HCT116 (cell line): ENCODE measurements around the gene ST6GALNAC5. TPM values are rescaled to one million over a fixed set of nuclear protein-coding genes. Genes with fewer than 3 reads are reported as not detected.

Source experiments
- ATAC-seq: fragments of 200-7000 bp; cut with Tn5 transposase; 2 replicates; pipeline ENCODE4 v1.9.1; 2020; ENCODE audit warnings: mild to moderate bottlenecking, moderate library complexity
- BruUV-seq: library from RNA; stranded (reverse); fragments of 400-500 nt; replicated peaks from 2 replicates; lab custom pipeline; 2021; lab: Mats Ljungman, UMichigan
- CTCF ChIA-PET: fragments of 300-600 bp; sonication (Branson Sonifier 250); formaldehyde crosslinking; loops from one replicate; lab custom pipeline; 2021; ENCODE audit warnings: antibody characterized with exemption; lab: Charles Lee
- POLR2A ChIA-PET: fragments of 300-600, 350-600 bp; sonication (Branson Sonifier 250); formaldehyde crosslinking; loops from one replicate; lab custom pipeline; 2021; ENCODE audit warnings: antibody characterized with exemption; lab: Charles Lee
- RAD21 ChIA-PET, 2 experiments: fragments of 300-600 bp; sonication (Branson Sonifier 250); formaldehyde crosslinking; loops; one replicate each; lab custom pipeline; 2023; ENCODE audit warnings: low total read pairs in 2 of 2; ENCODE audit not compliant: uncharacterized antibody in 2 of 2, unreplicated experiment in 2 of 2, low non-redundant PET in 1 of 2; lab: Charles Lee
- DNase-seq: peaks from one replicate; pipeline ENCODE4 v3.0.0-alpha.2; 2010; ENCODE audit warnings: low read depth, low spot score
- H2AFZ ChIP-seq: fragments of 200-600 bp; shearing (Covaris generic), sonication (generic); 2 replicates; pipeline ENCODE4 v1.6.1; 2017; ENCODE audit warnings: low read depth, mixed run types, mixed read lengths, antibody characterized with exemption, low read length; ENCODE audit not compliant: poor library complexity, severe bottlenecking
- H3K27ac ChIP-seq: 2 replicates; pipeline ENCODE4 v1.5.1; 2012; ENCODE audit warnings: low read depth, low read length
- H3K27me3 ChIP-seq: fragments of 200-600 bp; sonication (generic); 2 replicates; pipeline ENCODE4 v1.6.1; 2016; ENCODE audit warnings: mixed run types, low read length, mixed read lengths; ENCODE audit not compliant: insufficient read depth
- H3K36me3 ChIP-seq, 2 experiments: fragments of 200-500 bp in 1 of 2; fragments of 200-600 bp in 1 of 2; sonication (Bioruptor generic) in 1 of 2; sonication (generic) in 1 of 2; 2 replicates each; pipeline versions ENCODE4 v1.5.1 to v1.6.1; 2014 to 2016; ENCODE audit warnings: low read length in 2 of 2, inconsistent platforms in 1 of 2, mixed read lengths in 1 of 2, mixed run types in 1 of 2; ENCODE audit not compliant: insufficient read depth in 2 of 2, control insufficient read depth in 1 of 2
- H3K4me1 ChIP-seq, 2 experiments: fragments of 200-600 bp in 1 of 2; sonication (generic) in 1 of 2; 2 replicates each; pipeline versions ENCODE4 v1.5.1 to v1.6.1; 2012 to 2017; ENCODE audit warnings: low read length in 2 of 2, inconsistent platforms in 1 of 2, mild to moderate bottlenecking in 1 of 2, mixed read lengths in 1 of 2, mixed run types in 1 of 2, moderate library complexity in 1 of 2; ENCODE audit not compliant: insufficient read depth in 2 of 2, control insufficient read depth in 1 of 2
- H3K4me2 ChIP-seq: fragments of 200-600 bp; sonication (generic); 2 replicates; pipeline ENCODE4 v1.6.1; 2017; ENCODE audit warnings: mixed run types, low read length, mixed read lengths
- H3K4me3 ChIP-seq, 2 experiments: fragments of 200-600 bp in 1 of 2; sonication (generic) in 1 of 2; replicated peaks in 1 of 2; 2 replicates each; pipeline ENCODE4 v1.5.1; 2011 to 2016; ENCODE audit warnings: low read length in 2 of 2, control low read depth in 1 of 2, low read depth in 1 of 2, mild to moderate bottlenecking in 1 of 2, mixed read lengths in 1 of 2, mixed run types in 1 of 2
- H3K79me2 ChIP-seq: fragments of 200-600 bp; sonication (generic); 2 replicates; pipeline ENCODE4 v1.6.1; 2017; ENCODE audit warnings: mild to moderate bottlenecking, mixed run types, low read length, moderate library complexity, mixed read lengths; ENCODE audit not compliant: insufficient read depth
- H3K9ac ChIP-seq: fragments of 200-600 bp; sonication (generic); 2 replicates; pipeline ENCODE4 v1.6.1; 2016; ENCODE audit warnings: low read length, mixed read lengths
- H3K9me2 ChIP-seq: fragments of 200-600 bp; sonication (generic), shearing (Covaris generic); 2 replicates; pipeline ENCODE4 v1.6.1; 2017; ENCODE audit warnings: mixed run types, mild to moderate bottlenecking, moderate library complexity; ENCODE audit not compliant: insufficient read depth
- H3K9me3 ChIP-seq, 2 experiments: fragments of 200-500 bp in 1 of 2; fragments of 200-600 bp in 1 of 2; sonication (Bioruptor generic) in 1 of 2; sonication (generic) in 1 of 2; 2 replicates each; pipeline ENCODE4 v1.6.1; 2014 to 2017; ENCODE audit warnings: low read length in 2 of 2, mixed read lengths in 2 of 2, inconsistent platforms in 1 of 2, low read depth in 1 of 2, mild to moderate bottlenecking in 1 of 2, mixed run types in 1 of 2, moderate library complexity in 1 of 2; ENCODE audit not compliant: control insufficient read depth in 1 of 2, insufficient read depth in 1 of 2
- H4K20me1 ChIP-seq: fragments of 200-600 bp; sonication (generic), shearing (Covaris generic); 2 replicates; pipeline ENCODE4 v1.6.1; 2017; ENCODE audit warnings: mixed run types, mild to moderate bottlenecking, moderate library complexity; ENCODE audit not compliant: insufficient read depth
- ATF3 ChIP-seq: IDR thresholded peaks from 2 replicates; pipeline ENCODE4 v1.6.1; 2012
- CBX3 ChIP-seq: IDR thresholded peaks from 2 replicates; pipeline ENCODE4 v1.6.1; 2012; ENCODE audit warnings: low read depth
- CEBPB ChIP-seq: IDR thresholded peaks from 2 replicates; pipeline ENCODE4 v1.6.1; 2012; ENCODE audit warnings: low read depth
- EZH2 ChIP-seq: fragments of 200-600 bp; sonication (generic); IDR thresholded peaks from 2 replicates; pipeline ENCODE4 v1.6.1; 2017; ENCODE audit warnings: antibody characterized with exemption, mixed run types
- FOSL1 ChIP-seq: IDR thresholded peaks from 2 replicates; pipeline ENCODE4 v1.6.1; 2012; ENCODE audit warnings: low read depth
- JUND ChIP-seq: IDR thresholded peaks from 2 replicates; pipeline ENCODE4 v1.6.1; 2012
- MAX ChIP-seq: IDR thresholded peaks from 2 replicates; pipeline ENCODE4 v1.6.1; 2012
- POLR2A ChIP-seq: IDR thresholded peaks from 2 replicates; pipeline ENCODE4 v1.7.0; 2011; ENCODE audit warnings: borderline replicate concordance; ENCODE audit not compliant: insufficient read depth, insufficient read length; ENCODE audit errors: extremely low read depth
- RAD21 ChIP-seq: IDR thresholded peaks from 2 replicates; pipeline ENCODE4 v1.6.1; 2012; ENCODE audit warnings: low read depth, mild to moderate bottlenecking
- REST ChIP-seq: IDR thresholded peaks from 2 replicates; pipeline ENCODE4 v1.6.1; 2012; ENCODE audit warnings: low read depth
- SP1 ChIP-seq: IDR thresholded peaks from 2 replicates; pipeline ENCODE4 v1.6.1; 2012; ENCODE audit warnings: low read depth
- SRF ChIP-seq: IDR thresholded peaks from 2 replicates; pipeline ENCODE4 v1.6.1; 2012; ENCODE audit warnings: low read depth
- YY1 ChIP-seq: IDR thresholded peaks from 2 replicates; pipeline ENCODE4 v1.6.1; 2011; ENCODE audit warnings: low read length, low read depth, moderate library complexity, mild to moderate bottlenecking; ENCODE audit not compliant: insufficient replicate concordance; ENCODE audit errors: extremely low read depth
- ZFX ChIP-seq: fragments of 450-650 bp; IDR thresholded peaks from 2 replicates; pipeline ENCODE4 v1.6.1; 2017
- ZNF274 ChIP-seq: fragments of 200-500 bp; sonication (Bioruptor generic); IDR thresholded peaks from 2 replicates; pipeline ENCODE4 v1.6.1; 2014; ENCODE audit warnings: mild to moderate bottlenecking, low read depth, low read length, inconsistent platforms
- intact Hi-C: fragments of 100-400 bp; cut with micrococcal nuclease; formaldehyde crosslinking; loops from 2 replicates; pipeline ENCODE4 v1.10.0; 2022
- total RNA-seq: library from RNA; stranded (reverse); gene quantifications from one replicate; pipeline ENCODE4 v1.2.1, GENCODE V29; 2021; ENCODE audit not compliant: unreplicated experiment

The ST6GALNAC5 gene
- total RNA-seq, 1 experiment from 2014 or later = 1.2 TPM

- no peaks in the 10 kb centered on the region for H3K9me3 ChIP-seq
- H3K4me2 ChIP-seq = no peak overlapping the region
- H3K9me2 ChIP-seq = no peaks in the 10 kb centered on the region
- H3K4me1 ChIP-seq = peaks cover 5 to 11% of the 10 kb centered on the region in 2 experiments; a peak in 3 of 4 replicates
- no peak for DNase-seq
- no peak overlapping the region for H3K27ac ChIP-seq
- no peak for TF ChIP-seq MAX
- TF ChIP-seq FOSL1 = no peak
- TF ChIP-seq RAD21 = no peak
- no peak for TF ChIP-seq ATF3
- POLR2A ChIA-PET = no interaction called here
- H3K27me3 ChIP-seq = no peaks in the 10 kb centered on the region
- no peak for ATAC-seq
- no peaks in the 10 kb centered on the region for H4K20me1 ChIP-seq
- intact Hi-C loops = no loop called here
- no peak overlapping the region for H3K4me3 ChIP-seq
- CTCF ChIA-PET = no interaction called here
- no peak overlapping the region for H2AFZ ChIP-seq
- no peak overlapping the region for H3K9ac ChIP-seq
- H3K79me2 ChIP-seq = no peaks in the 10 kb centered on the region
- no peaks in the 10 kb centered on the region for H3K36me3 ChIP-seq
- RAD21 ChIA-PET = no interaction called here
- BruUV-seq = no TSS peak
Measured at GRCh38 chr1:77026135-77026534, 158.9 kb downstream of the ST6GALNAC5 start.

- Histone ChIP-seq H3K9ac (no peak overlapping the region), H4K20me1 (no peaks in the 10 kb centered on the region), H3K27ac (no peak overlapping the region), H3K4me2 (no peak overlapping the region), H3K27me3 (no peaks in the 10 kb centered on the region), H3K4me3 (no peak overlapping the region), H2AFZ (no peak overlapping the region), H3K4me1 (peaks cover 5 to 14% of the 10 kb centered on the region in 2 experiments; a peak in 3 of 4 replicates), H3K9me3 (no peaks in the 10 kb centered on the region), H3K36me3 (no peaks in the 10 kb centered on the region), H3K9me2 (no peaks in the 10 kb centered on the region), H3K79me2 (no peaks in the 10 kb centered on the region)
- intact Hi-C loops = no loop called here
- BruUV-seq = no TSS peak
- ChIA-PET POLR2A (no interaction called here), RAD21 (no interaction called here)
- no peak for ATAC-seq
- DNase-seq = no peak
- no peak for TF ChIP-seq CBX3
- TF ChIP-seq ZFX = no peak
- no peak for TF ChIP-seq POLR2A
- TF ChIP-seq FOSL1 = no peak
- TF ChIP-seq CEBPB = no peak
- no peak for TF ChIP-seq EZH2
- TF ChIP-seq YY1 = no peak
- TF ChIP-seq SP1 = no peak
- no peak for TF ChIP-seq JUND
- TF ChIP-seq MAX = no peak
- no peak for TF ChIP-seq ZNF274
- TF ChIP-seq REST = no peak
- no peak for TF ChIP-seq SRF
- TF ChIP-seq RAD21 = no peak
- TF ChIP-seq ATF3 = no peak
- TF ChIP-seq, all 23 proteins: peak for 0
- CTCF ChIA-PET = no interaction called here
Measured at GRCh38 chr1:77026640-77027039, 159.4 kb downstream of the ST6GALNAC5 start.
